WTC11 (cell line): ENCODE measurements around the gene PNMT. TPM values are rescaled to one million over a fixed set of nuclear protein-coding genes. Genes with fewer than 3 reads are reported as not detected.

ENCODE experiments used
- GABPB1 ChIP-seq: sonication (generic); formaldehyde crosslinking; IDR thresholded peaks from 2 replicates; pipeline ENCODE4 v1.8.1; 2023; ENCODE audit warnings: mild to moderate bottlenecking, missing genetic modification reagents
- KAT7 ChIP-seq: sonication (generic); formaldehyde crosslinking; IDR thresholded peaks from 2 replicates; pipeline ENCODE4 v1.8.1; 2023; ENCODE audit warnings: missing genetic modification reagents, mild to moderate bottlenecking, borderline replicate concordance
- NFYB ChIP-seq: sonication (generic); formaldehyde crosslinking; conservative IDR thresholded peaks from 2 replicates; pipeline ENCODE4 v1.8.0; 2022; ENCODE audit warnings: low read depth, missing genetic modification reagents
- SMAD3 ChIP-seq: sonication (generic); formaldehyde crosslinking; IDR thresholded peaks from 2 replicates; pipeline ENCODE4 v1.8.0; 2022; ENCODE audit warnings: missing genetic modification reagents, mild to moderate bottlenecking, borderline replicate concordance
- TEAD1 ChIP-seq: sonication (generic); formaldehyde crosslinking; IDR thresholded peaks from 2 replicates; pipeline ENCODE4 v1.8.0; 2022; ENCODE audit warnings: mild to moderate bottlenecking, missing genetic modification reagents
- total RNA-seq: library from RNA; stranded (reverse); gene quantifications from 3 replicates; pipeline ENCODE4 v1.2.3, GENCODE V29; 2021
- TF ChIP-seq, protein P1 (sequence below): sonication (generic); formaldehyde crosslinking; conservative IDR thresholded peaks from 2 replicates; pipeline ENCODE4 v1.8.1; 2023; ENCODE audit warnings: mild to moderate bottlenecking, low read depth, missing genetic modification reagents, moderate library complexity
- TF ChIP-seq, protein P2 (sequence below): sonication (generic); formaldehyde crosslinking; IDR thresholded peaks from 2 replicates; pipeline ENCODE4 v1.8.0; 2022; ENCODE audit warnings: mild to moderate bottlenecking, missing genetic modification reagents
- TF ChIP-seq, protein P3 (sequence below): sonication (generic); formaldehyde crosslinking; IDR thresholded peaks from 2 replicates; pipeline ENCODE4 v1.8.1; 2023; ENCODE audit warnings: mild to moderate bottlenecking, missing genetic modification reagents
- TF ChIP-seq, protein P4 (sequence below): sonication (generic); formaldehyde crosslinking; IDR thresholded peaks from 2 replicates; pipeline ENCODE4 v1.8.0; 2022; ENCODE audit warnings: mild to moderate bottlenecking, missing genetic modification reagents
- TF ChIP-seq, protein P5 (sequence below): sonication (generic); formaldehyde crosslinking; IDR thresholded peaks from 2 replicates; pipeline ENCODE4 v1.8.0; 2023; ENCODE audit warnings: missing genetic modification reagents, mild to moderate bottlenecking, borderline replicate concordance
- TF ChIP-seq, protein P6 (sequence below): sonication (generic); formaldehyde crosslinking; IDR thresholded peaks from 2 replicates; pipeline ENCODE4 v1.8.1; 2023; ENCODE audit warnings: mild to moderate bottlenecking, moderate library complexity, missing genetic modification reagents

PNMT gene
- total RNA-seq, 1 experiment from 2014 or later: 3.1 TPM

DNA sequence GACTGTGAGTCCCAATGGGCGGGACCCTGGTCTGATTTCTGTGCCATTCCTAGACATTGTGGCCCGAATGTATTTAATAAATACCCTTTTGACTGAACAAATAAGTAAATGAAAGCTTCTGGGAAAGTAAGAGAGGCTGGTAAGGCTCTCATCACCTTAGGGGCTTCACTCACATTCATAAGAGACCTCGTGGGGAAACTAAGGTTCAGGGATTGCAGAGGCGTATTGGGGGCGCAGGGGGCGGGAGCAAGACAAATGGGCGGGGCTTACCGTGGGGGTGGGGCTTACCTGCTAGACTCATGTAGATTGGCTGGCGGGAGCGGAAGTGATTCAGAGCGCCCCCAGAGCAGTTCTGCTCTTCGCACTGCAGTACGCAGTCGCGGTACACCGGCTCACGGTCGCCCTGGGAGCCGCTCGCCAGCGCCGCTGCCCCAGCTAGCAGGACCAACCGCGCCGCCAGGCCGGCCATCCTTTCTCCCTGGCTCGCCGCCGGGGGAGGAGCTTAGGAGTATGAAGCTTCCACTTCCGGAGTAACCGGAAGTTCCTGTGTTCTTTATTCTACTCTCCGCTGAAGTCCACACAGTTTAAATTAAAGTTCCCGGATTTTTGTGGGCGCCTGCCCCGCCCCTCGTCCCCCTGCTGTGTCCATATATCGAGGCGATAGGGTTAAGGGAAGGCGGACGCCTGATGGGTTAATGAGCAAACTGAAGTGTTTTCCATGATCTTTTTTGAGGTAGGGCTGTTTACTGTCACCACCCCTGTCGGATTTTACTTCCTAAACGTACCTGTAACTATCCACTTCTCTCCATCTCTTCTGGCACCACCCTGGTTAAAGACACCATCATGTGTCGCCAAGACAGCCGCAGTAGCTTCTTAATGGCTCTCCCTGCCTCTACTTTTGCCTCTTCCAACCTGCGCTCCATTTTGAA lies 19.6 kb downstream of the PNMT start, which contains the start of gene PGAP3 (continued):
- TF ChIP-seq, protein P1, sequence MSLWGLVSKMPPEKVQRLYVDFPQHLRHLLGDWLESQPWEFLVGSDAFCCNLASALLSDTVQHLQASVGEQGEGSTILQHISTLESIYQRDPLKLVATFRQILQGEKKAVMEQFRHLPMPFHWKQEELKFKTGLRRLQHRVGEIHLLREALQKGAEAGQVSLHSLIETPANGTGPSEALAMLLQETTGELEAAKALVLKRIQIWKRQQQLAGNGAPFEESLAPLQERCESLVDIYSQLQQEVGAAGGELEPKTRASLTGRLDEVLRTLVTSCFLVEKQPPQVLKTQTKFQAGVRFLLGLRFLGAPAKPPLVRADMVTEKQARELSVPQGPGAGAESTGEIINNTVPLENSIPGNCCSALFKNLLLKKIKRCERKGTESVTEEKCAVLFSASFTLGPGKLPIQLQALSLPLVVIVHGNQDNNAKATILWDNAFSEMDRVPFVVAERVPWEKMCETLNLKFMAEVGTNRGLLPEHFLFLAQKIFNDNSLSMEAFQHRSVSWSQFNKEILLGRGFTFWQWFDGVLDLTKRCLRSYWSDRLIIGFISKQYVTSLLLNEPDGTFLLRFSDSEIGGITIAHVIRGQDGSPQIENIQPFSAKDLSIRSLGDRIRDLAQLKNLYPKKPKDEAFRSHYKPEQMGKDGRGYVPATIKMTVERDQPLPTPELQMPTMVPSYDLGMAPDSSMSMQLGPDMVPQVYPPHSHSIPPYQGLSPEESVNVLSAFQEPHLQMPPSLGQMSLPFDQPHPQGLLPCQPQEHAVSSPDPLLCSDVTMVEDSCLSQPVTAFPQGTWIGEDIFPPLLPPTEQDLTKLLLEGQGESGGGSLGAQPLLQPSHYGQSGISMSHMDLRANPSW (CRISPR knock-in tag): no peak
- TF ChIP-seq, protein P2, sequence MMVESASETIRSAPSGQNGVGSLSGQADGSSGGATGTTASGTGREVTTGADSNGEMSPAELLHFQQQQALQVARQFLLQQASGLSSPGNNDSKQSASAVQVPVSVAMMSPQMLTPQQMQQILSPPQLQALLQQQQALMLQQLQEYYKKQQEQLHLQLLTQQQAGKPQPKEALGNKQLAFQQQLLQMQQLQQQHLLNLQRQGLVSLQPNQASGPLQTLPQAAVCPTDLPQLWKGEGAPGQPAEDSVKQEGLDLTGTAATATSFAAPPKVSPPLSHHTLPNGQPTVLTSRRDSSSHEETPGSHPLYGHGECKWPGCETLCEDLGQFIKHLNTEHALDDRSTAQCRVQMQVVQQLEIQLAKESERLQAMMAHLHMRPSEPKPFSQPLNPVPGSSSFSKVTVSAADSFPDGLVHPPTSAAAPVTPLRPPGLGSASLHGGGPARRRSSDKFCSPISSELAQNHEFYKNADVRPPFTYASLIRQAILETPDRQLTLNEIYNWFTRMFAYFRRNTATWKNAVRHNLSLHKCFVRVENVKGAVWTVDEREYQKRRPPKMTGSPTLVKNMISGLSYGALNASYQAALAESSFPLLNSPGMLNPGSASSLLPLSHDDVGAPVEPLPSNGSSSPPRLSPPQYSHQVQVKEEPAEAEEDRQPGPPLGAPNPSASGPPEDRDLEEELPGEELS (CRISPR knock-in tag): no peak
- TF ChIP-seq TEAD1 (CRISPR knock-in tag): 0 out of 2 replicates have a peak, but pooled peaks have one; percentile 41
- TF ChIP-seq KAT7: no peak
- TF ChIP-seq, protein P3, sequence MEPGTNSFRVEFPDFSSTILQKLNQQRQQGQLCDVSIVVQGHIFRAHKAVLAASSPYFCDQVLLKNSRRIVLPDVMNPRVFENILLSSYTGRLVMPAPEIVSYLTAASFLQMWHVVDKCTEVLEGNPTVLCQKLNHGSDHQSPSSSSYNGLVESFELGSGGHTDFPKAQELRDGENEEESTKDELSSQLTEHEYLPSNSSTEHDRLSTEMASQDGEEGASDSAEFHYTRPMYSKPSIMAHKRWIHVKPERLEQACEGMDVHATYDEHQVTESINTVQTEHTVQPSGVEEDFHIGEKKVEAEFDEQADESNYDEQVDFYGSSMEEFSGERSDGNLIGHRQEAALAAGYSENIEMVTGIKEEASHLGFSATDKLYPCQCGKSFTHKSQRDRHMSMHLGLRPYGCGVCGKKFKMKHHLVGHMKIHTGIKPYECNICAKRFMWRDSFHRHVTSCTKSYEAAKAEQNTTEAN (CRISPR knock-in tag): peak; percentile 31; the same call in 1 of the 2 replicates
- TF ChIP-seq, protein P4, sequence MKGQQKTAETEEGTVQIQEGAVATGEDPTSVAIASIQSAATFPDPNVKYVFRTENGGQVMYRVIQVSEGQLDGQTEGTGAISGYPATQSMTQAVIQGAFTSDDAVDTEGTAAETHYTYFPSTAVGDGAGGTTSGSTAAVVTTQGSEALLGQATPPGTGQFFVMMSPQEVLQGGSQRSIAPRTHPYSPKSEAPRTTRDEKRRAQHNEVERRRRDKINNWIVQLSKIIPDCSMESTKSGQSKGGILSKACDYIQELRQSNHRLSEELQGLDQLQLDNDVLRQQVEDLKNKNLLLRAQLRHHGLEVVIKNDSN (CRISPR knock-in tag): 0 out of 2 replicates have a peak, but pooled peaks have one; percentile 12
- 0 out of 2 replicates have a peak, but pooled peaks have one; percentile 40 for TF ChIP-seq SMAD3 (CRISPR knock-in tag)
- peak; percentile 62; the same call in 1 of the 2 replicates for TF ChIP-seq GABPB1 (CRISPR knock-in tag)
- TF ChIP-seq, protein P5, sequence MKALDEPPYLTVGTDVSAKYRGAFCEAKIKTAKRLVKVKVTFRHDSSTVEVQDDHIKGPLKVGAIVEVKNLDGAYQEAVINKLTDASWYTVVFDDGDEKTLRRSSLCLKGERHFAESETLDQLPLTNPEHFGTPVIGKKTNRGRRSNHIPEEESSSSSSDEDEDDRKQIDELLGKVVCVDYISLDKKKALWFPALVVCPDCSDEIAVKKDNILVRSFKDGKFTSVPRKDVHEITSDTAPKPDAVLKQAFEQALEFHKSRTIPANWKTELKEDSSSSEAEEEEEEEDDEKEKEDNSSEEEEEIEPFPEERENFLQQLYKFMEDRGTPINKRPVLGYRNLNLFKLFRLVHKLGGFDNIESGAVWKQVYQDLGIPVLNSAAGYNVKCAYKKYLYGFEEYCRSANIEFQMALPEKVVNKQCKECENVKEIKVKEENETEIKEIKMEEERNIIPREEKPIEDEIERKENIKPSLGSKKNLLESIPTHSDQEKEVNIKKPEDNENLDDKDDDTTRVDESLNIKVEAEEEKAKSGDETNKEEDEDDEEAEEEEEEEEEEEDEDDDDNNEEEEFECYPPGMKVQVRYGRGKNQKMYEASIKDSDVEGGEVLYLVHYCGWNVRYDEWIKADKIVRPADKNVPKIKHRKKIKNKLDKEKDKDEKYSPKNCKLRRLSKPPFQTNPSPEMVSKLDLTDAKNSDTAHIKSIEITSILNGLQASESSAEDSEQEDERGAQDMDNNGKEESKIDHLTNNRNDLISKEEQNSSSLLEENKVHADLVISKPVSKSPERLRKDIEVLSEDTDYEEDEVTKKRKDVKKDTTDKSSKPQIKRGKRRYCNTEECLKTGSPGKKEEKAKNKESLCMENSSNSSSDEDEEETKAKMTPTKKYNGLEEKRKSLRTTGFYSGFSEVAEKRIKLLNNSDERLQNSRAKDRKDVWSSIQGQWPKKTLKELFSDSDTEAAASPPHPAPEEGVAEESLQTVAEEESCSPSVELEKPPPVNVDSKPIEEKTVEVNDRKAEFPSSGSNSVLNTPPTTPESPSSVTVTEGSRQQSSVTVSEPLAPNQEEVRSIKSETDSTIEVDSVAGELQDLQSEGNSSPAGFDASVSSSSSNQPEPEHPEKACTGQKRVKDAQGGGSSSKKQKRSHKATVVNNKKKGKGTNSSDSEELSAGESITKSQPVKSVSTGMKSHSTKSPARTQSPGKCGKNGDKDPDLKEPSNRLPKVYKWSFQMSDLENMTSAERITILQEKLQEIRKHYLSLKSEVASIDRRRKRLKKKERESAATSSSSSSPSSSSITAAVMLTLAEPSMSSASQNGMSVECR (CRISPR knock-in tag): peak; percentile 30; the same call in 1 of the 2 replicates
- TF ChIP-seq, protein P6, sequence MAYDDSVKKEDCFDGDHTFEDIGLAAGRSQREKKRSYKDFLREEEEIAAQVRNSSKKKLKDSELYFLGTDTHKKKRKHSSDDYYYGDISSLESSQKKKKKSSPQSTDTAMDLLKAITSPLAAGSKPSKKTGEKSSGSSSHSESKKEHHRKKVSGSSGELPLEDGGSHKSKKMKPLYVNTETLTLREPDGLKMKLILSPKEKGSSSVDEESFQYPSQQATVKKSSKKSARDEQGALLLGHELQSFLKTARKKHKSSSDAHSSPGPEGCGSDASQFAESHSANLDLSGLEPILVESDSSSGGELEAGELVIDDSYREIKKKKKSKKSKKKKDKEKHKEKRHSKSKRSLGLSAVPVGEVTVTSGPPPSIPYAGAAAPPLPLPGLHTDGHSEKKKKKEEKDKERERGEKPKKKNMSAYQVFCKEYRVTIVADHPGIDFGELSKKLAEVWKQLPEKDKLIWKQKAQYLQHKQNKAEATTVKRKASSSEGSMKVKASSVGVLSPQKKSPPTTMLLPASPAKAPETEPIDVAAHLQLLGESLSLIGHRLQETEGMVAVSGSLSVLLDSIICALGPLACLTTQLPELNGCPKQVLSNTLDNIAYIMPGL (CRISPR knock-in tag): peak; percentile 79; the same call in 1 of the 2 replicates
- TF ChIP-seq NFYB (CRISPR knock-in tag): peak; percentile 45; the same call in 1 of the 2 replicates
